ENCODE measurements around the gene TSGA10IP.

GRCh38 chr11:65978391-65979238 is 33.3 kb downstream of the TSGA10IP start:
- TF ChIP-seq CTCF (IDR thresholded peaks at IDR 0.05) (no peak), TCF7L2 (IDR thresholded peaks at IDR 0.05; ENCODE audit: low read depth, low read length) (no peak)
